Stimulated activated CD8-positive, alpha-beta memory T cell treated with anti-CD3 and anti-CD28 coated beads, Interleukin-15, amount 100 ng/mL, for 48 hours (primary cell): ENCODE results near the gene FEZF2.

ENCODE experiments used
- DNase-seq, 2 donors: peaks; one replicate each; pipeline ENCODE4 v3.0.0-alpha.2; 2020; ENCODE audit warnings: low read depth in 2 of 2

Gene FEZF2

DNA sequence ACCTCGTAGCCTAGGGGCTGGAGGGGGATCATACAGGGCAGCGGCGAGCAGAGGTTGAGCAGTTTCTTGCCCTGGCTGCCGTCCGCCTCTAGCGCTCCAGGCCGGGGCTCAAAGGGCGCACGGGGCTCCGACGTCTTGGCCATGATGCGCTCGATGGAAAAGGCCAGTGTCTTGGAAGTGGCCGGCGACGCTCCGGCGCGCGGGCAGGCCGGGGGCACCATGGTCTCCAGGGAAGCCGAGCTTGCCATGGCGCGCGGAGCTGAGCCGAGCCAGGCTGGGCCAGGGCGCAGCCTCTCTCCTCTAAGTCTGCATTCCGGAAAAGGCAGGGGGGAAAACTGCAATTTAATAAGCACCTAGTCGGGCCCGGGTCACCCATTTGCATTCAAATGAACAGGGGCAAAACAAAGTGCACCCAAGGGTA, 719 bp downstream of the FEZF2 start:
- DNase-seq: no peak

DNA sequence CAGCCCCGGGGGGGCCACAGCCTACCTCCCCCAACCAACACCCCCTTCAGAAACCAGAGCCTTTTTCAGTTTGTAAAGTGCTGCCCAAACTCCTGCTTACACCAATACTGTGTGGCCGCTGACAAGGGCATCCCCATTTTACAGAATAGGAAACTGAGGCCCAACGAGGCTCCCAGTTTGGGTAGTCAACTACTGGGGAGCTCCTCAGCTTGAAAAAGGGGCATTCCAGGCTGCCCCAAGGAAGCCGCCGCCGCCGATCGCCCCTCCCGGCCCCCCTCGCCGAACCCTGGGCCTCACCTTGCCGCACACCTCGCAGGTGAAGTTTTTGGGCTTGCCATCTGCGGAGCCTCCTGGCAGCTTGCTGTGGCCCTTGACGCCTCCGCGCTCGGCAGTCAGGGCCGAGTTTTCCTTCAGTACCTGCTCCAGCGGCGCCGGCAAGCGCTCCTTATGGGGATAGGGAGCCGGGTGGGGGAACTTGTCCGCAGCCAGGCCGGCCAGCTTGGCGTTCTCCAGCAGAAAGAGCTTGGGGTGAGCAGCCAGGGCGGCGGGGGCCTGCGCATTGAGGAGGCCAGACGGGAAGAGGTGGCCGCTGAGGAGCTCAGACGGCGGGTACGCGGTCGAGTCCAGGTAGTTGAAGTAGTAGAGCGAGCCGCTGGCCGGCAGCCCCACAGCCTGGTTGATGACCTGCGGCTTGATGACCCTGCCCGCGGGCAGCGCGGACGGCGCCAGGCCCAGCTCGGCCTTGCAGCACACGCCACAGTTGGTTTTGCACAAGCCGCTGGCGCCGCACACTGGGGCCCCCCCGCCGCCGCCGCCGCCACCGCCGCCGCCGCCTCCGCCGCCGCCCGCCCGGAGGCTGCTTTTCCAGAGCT, 1.4 kb downstream of the FEZF2 start:
- no peak for DNase-seq

DNA sequence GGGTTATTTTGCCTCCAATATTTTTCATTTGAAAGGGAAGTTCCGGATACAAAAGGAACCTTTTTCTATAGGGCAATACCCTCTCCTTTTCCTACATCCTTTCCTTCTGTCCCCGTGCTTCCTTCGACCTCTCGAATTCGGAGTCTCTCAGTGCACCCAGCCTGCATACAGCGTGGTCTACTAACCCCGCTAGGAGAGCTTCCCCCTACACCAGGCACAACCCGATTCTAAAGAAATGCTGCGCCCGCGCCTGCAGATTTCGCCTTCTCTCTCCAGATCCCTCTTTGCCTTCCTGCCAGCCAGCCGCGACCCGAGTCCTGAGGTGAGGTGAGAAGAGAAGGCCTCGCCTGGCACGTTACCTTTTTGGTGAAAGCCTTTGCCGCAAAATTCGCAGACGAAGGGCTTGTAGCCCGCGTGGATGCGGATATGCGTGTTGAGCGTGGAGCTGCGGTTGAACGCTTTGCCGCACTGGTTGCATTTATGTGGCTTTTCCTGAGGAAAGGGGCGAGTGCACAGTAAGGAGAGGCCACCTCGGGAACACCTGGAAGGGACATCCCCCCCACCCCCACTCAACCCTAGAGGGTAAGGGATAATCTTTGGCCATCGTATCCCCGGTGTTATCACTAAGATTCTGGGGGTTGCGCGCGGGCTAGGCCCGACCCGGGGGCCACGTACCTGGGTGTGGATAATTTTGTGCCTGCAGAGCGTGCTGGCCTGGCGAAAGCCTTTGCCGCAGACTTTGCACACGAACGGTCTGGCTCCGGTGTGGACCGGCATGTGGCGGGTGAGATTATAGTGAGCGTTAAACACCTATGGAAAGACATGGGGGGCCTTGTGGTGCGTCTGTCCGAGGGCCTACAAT, 2.3 kb downstream of the FEZF2 start:
- DNase-seq: no peak

DNA sequence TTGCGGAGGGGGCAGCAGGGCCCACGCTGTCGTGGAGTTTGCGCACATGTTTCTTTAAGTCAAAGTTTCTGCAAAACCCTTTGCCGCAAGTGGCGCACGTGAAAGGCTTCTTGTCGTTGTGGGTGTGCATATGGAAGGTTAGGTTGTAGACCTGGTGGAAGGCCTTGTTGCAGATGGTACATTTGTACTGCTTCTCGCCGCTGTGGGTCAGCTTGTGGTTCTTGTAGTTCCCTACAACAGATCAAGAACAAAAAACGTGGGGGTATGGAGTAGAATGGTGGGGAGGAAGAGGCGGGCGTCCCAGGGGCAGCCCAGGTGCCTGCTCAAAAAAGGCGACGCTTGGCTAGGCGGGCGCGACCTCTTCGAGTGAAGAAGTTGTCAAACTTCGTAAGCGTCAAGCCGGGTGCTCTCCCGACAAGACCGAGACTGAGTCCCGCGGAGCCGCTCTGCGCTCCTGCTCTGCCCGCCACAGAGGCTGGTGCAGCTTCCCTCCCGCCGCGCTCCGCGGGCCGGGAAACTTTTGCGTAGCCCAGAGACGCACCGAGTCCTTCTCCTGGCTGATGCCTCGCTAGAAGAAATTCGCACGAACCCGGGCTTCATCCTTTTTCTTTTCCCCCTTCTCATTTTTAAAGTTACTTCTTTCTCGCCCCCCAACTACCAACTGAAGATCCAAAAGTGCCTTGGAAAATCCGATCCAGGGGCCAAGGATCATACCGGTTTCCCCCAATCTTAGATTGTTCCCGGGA, 3.1 kb downstream of the FEZF2 start:
- no peak for DNase-seq

DNA sequence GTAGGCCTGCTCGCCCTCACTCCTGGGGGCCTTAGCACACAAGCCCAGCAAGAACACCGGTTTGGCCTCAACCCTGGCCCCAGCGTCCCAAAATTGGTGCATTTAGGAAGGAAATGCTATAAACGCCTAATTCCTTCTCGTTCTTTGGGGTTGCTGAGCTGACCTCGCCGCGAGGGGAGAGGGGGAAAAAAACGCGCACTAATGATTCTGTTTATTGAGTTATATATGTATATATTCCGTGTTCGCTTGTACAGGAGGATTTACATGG, 3.9 kb downstream of the FEZF2 start:
- no peak for DNase-seq

DNA sequence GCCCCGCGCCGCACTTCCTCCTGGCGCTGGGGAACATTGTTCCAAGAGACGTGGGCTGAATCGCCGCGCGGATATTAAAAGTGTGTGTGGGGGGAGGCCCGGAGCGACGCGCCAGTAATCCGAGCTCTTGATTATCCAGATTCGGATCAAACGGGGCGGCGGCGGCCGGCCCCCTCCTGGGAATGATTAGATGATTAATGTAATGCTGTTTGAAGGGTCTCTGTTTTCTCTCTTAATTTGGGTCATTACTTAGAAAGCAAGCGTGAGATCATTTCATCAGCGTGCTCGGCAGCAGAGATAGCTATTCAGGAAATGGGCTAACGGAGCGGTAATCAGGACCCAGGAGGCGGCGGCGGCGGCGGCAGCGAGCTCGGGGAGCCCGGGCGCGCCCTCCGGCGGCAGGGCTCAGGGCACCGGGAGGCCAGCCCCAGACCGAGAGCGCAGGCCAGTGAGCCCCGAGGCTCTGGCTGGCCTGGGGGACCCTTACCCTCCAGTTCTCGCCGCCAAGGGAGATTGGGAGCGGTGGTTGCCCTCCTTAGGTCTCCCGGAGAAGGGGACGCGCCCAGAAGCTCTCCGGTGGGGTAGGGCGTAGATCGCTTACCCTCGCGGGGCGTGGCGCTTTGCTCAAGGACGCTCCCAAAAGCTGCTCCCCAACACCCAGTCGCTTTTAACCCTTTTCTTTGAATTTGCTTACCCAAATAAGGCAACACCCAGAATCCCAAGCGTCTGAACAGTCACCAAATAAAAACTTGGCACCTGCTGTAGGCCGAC, 4.5 kb downstream of the FEZF2 start:
- no peak for DNase-seq

DNA sequence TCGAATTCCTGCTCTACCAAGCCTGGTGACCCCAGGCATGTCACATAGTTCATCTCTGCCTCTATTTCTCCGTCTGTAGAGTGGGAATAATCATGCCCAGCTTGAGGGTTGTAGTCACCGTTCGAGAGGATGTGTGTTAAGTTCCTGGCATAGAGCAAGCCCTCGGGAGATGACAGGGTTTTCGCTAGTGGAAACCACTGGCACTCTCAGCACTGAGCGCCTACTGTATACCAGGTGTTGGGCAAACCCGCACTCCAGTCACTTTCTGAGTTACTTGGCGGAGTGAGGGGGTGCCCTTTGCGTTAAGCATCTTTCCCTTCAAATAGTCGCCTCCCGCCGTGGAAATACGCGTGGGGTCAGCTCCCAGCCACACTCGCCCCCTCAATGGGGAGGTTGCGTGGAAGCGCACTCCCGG, 5.1 kb downstream of the FEZF2 start:
- no peak for DNase-seq

DNA sequence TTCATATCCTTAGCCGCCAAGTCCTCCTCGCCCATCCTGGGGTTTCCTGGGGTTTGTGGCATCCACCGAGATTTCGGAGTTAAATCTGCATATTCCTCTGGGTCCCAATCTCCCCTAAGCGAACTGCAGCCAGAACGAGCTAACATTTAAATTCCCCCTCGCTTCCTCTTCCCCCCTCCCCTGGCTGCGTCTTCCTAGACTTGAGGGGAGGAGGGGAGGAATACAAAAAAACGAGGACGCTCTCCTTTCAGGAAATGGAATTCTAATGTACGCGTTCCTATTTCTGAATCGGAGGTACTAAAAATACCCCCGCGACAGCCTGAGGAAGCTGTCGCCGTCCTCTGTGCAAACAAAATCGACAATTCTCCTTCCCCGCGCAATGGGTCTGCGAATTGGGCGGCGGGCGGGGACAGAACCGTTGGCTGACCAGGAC, 5.6 kb downstream of the FEZF2 start:
- DNase-seq: no peak

DNA sequence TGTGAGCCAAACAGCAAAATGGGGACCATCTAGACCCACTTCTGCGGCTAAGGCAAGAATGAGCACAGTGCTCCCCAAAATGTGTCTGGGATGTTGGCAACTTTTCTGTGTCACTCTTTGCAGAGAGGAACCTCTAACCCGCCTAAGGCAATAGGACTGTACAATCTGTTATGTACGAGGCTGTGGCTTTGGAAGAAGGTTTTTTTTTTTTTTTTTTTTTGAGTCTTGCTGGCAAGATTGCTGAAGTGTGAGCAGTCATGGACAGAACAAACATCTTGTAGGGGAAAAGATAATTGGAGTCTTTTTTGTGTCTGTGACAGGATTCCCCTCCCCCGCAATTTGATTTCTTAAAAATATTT, 7.2 kb downstream of the FEZF2 start:
- DNase-seq: no peak

DNA sequence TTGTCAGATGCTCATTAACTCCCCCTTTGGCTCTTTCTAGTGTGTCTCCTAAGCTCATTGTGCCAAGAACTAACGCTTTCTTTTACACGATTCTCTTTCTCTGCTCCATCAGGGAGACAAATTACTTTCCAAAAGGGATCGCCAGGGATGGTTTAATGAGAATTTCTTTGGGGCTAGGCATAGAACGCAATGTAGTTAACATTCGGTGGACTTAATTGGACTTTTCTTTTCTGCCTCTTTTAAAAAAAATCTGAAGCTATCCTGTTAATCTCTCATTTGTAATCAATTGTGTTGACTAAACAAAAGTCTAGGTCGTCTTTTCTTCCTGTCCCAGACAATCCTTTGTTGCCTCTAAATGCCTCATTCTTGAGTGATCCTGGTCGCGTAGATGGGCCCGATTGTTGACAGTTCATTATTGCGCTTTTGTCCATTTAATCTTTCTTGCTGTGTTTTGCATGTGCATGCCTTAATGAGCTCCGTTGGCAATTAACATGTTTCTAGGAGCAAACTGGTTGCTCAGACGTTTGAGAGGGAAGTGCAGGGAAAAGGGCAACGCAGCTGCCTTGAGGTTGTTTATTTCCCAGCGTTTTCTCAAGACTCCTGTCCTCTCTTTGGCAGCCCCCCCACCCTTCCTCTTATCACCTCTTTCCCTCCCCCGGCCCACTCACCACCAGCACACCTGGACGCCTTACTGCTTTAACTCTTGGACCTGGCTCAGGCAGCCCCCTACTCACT, 7.8 kb downstream of the FEZF2 start:
- no peak for DNase-seq

DNA sequence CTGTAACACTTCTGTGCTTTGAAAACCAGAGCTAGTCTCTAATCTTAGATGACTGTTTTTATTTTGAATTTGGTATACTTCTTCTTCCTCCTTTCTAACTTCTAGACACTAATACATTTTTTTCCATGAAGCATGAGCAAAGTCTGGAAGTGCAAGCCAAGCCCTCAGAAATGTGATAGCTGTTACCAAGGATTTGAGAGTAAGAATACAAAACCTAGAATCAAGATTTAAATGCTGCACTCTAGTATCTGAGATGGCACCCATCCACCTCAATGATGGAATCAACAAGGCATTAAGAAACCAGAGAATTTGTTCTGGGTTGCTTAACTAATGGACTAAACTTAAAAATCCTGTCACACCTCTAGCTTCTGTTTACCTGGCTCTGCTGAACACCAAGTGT, 9.2 kb downstream of the FEZF2 start:
- DNase-seq: no peak

DNA sequence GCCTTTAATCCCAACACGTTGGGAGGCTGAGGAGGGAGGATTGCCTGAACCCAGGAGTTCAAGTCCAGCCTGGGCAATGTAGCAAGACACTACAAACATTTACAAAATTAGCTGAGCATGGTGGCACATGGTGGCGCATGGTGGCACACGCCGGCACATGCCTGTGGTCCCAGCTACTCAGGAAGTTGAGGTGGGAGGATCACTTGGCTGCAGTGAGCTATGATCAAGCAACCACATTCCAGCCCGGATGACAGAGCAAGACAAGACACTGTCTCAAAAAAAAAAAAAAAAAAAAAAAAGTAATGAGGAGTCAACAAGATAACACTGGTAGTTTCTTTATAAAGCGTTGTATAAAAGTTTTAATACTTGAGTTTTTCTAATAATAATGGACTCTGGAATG, 10.1 kb downstream of the FEZF2 start:
- DNase-seq: no peak

DNA sequence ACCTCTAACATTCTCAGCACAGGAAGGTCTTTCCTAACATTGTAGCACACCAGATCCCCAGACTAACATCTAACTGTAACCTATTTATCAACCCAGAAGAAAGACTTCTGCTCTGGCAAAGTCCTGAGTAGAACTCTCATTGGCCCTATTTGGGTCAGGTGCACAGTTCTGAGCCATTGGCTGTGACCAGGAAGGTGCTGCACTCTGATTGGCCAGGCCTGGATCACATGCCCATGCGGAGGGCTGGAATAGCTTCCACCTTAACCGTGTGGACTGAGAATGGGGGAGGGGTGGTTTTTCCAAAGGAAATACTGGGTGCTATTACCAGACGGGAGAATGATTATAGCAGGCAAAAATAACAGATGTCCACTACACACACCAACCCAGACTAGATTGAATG, 11.5 kb downstream of the FEZF2 start:
- DNase-seq: no peak

DNA sequence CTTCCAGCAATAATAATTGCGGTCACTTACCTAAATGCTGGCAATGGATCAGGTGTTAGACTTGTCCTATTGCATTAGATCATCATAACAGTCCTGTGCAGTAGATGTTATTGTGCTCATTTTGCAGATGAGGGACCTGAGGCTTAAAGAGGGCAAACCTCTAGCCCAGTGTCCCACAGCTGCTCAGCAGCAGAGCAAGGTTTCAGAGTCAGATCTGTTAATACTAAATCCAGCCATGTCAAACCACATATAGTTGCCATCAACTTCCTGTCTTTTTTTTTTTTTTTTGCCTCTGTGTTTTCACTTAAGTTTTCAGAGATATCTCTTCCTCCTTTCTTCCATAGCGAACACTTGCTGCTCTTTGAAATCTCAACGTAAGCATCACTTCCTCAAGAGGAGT, 12.1 kb downstream of the FEZF2 start:
- no peak for DNase-seq

DNA sequence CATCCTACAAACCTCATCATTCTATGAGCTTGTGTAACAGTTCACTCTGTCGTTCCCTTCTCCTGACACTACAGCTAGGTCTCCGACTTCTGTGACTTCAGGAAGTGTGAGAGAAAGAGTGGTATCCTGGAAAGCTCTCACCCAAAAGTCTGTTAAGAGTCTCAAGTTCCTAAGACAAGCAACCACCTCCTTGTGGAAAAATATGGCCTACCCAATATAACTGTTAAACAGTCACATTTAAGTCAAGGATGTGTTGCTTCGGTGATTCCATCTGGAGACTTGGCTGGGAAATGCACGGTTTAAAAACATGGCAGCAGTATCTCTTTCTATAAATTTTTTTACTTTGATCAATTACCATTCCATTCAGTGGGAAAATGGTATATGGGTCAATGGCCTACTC, 13.8 kb downstream of the FEZF2 start:
- no peak for DNase-seq

DNA sequence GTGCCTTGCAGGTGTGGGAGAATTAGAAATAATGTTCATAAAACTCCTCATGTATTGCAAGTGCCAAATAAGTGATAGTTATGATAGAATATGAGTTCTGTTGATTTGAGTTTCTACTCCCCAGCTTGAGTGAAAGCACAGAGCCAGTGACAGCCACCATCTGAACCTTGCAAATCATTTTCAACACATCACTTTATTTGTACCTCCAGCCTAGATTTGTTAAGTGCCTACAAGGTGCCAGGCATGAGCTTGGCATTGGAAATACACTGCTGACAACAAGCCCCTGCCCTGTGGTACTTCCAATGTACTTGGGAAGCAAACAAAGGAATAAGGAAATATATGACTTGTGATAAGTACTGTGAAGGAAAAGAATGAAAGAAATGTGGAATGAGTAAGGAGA, 17.0 kb downstream of the FEZF2 start:
- no peak for DNase-seq

DNA sequence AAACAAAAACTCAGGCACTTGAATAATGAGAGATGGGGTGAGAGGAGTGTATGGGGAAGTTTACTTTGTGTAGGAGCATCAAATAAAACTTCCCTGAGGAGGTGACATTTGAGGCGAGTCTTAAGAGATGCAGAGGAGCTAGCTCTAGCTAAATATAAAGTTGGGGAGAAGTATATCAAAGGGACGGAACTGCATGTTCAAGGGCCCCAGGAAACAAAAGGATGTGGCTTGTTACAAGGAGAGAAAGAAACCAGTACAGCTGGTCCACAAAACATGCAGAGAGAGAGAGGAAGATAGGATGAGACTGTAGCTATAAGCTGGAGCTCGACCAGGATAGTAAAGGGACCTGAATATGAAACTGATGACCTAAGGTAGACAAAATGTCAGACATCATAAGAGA, 17.6 kb downstream of the FEZF2 start:
- DNase-seq: no peak

DNA sequence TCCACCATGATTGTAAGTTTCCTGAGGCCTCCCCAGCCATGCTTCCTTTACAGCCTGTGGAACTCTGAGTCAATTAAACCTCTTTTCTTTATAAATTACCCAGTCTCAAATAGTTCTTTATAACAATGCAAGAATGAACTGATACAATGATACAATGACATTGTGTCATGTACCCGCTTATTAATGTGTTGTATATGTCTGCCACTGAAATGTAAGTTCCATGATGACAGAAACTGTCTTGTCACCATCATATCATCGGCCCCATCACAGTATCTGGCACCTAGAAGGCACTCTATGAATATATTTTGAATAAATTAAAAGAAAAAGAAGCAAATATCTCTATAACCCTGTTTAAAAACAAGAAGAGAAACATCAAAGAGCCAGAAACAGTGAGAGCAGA, 29.6 kb downstream of the FEZF2 start:
- DNase-seq: no peak

DNA sequence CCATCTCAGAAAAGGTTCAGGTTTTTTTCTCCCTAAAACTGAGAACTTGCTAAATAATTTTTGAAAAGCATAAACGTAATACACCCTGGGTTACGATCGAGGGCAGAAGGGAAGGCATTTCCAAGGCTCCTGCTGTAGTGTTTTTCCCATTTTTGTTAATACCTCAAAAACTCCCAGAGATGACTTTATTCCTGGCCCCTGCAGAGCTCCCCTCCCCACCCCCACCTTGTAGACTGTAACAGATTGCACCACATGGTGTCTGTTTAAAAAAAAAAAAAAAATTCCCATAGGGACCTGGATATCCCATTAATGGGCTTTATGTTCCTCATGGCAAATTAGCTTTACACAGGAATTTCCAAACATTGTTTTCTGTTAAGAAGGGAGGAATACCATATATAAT, 38.2 kb downstream of the FEZF2 start:
- DNase-seq: no peak

DNA sequence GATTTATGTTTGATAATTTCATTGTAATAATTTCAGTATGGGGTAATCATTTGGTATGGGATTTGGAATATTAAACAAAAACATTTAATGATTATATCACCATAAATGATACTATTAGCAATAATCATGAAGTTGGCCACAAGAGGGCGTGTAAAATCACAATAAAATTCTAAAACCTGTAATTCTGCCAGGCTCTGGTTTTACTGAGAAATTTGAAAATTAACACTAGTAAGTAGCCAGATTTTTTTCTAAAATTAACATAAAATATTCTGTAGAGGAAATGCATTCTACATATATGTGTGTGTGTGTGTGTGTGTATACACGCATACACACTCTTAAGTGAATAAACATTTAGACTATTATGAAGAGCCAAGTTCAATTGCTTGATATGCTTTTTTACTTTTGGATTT, 40.5 kb downstream of the FEZF2 start:
- no peak for DNase-seq

DNA sequence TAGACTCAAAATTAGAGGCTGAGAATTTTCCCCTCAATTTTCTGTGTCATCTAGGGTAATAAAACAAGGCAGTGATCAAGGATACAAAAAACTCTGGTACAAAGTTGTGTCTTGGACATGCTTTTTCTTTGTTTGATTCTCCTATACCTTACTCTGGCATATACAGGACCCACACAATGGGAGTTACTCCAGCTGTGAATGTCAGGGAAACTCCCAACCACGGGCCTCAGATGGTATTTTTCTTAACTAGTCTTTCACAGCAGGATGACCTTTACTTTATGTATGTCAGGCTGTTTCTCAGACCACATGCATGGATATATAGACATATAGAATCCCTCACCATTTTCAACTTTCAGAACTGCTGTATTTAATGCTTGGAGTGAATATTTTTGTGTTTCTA, 41.3 kb downstream of the FEZF2 start:
- DNase-seq: no peak
